ENCODE results near the gene AFF3. TPM values are rescaled to one million over a fixed set of nuclear protein-coding genes. Genes with fewer than 3 reads are reported as not detected.

The AFF3 gene
- total RNA-seq, 1 donor from 2014 or later, result 12.2 TPM

DNA sequence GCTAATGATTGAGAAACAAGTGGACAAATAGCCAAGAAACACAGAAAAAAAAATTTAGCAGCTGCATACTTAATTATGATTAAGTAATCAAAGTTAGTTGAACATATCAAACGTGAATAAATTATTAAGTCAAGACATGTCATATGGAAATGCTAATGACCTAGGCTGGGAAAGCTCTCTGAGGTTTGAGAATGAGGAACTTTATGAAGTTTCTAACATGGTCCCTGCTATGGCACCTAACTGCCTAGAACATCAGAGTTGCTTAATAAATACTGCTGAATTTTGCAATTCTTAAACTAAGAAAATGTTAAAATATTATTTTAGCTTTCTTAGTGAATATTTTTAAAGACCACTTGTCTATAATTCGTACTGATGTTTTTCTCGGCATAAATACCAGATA, 99.8 kb downstream of the AFF3 start:
- Mint-ChIP-seq H3K9me3 (ENCODE audit: unreplicated experiment) (no peaks in the 10 kb centered on the region), H3K36me3 (ENCODE audit: low read depth, unreplicated experiment) (no peaks in the 10 kb centered on the region), H3K4me3 (ENCODE audit: unreplicated experiment) (no peak overlapping the region), H3K27ac (ENCODE audit: unreplicated experiment) (no peak overlapping the region), H3K27me3 (ENCODE audit: unreplicated experiment) (no peaks in the 10 kb centered on the region), H3K4me1 (ENCODE audit: unreplicated experiment) (no peaks in the 10 kb centered on the region)
- no peak for DNase-seq (ENCODE audit: low spot score)
- TF ChIP-seq, protein P1, sequence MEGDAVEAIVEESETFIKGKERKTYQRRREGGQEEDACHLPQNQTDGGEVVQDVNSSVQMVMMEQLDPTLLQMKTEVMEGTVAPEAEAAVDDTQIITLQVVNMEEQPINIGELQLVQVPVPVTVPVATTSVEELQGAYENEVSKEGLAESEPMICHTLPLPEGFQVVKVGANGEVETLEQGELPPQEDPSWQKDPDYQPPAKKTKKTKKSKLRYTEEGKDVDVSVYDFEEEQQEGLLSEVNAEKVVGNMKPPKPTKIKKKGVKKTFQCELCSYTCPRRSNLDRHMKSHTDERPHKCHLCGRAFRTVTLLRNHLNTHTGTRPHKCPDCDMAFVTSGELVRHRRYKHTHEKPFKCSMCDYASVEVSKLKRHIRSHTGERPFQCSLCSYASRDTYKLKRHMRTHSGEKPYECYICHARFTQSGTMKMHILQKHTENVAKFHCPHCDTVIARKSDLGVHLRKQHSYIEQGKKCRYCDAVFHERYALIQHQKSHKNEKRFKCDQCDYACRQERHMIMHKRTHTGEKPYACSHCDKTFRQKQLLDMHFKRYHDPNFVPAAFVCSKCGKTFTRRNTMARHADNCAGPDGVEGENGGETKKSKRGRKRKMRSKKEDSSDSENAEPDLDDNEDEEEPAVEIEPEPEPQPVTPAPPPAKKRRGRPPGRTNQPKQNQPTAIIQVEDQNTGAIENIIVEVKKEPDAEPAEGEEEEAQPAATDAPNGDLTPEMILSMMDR (IDR thresholded peaks at IDR 0.05; ENCODE audit: unreplicated experiment), result no peak

- Mint-ChIP-seq H3K9me3 (ENCODE audit: unreplicated experiment) (no peaks in the 10 kb centered on the region), H3K27me3 (ENCODE audit: unreplicated experiment) (no peaks in the 10 kb centered on the region), H3K27ac (ENCODE audit: unreplicated experiment) (no peak overlapping the region), H3K4me3 (ENCODE audit: unreplicated experiment) (no peak overlapping the region), H3K4me1 (ENCODE audit: unreplicated experiment) (no peaks in the 10 kb centered on the region), H3K36me3 (ENCODE audit: low read depth, unreplicated experiment) (no peaks in the 10 kb centered on the region)
- DNase-seq (ENCODE audit: low spot score), result no peak
- TF ChIP-seq, protein P1 (IDR thresholded peaks at IDR 0.05; ENCODE audit: unreplicated experiment), result no peak
Observed at GRCh38 chr2:100041946-100042345, 100.4 kb downstream of the AFF3 start.

GRCh38 chr2:100041385-100041784, 101.0 kb downstream of the AFF3 start:
- H3K27ac Mint-ChIP-seq (ENCODE audit: unreplicated experiment), result no peak overlapping the region
- H3K27me3 Mint-ChIP-seq (ENCODE audit: unreplicated experiment), result no peaks in the 10 kb centered on the region
- no peaks in the 10 kb centered on the region for H3K9me3 Mint-ChIP-seq (ENCODE audit: unreplicated experiment)
- no peaks in the 10 kb centered on the region for H3K4me1 Mint-ChIP-seq (ENCODE audit: unreplicated experiment)
- H3K36me3 Mint-ChIP-seq (ENCODE audit: low read depth, unreplicated experiment), result no peaks in the 10 kb centered on the region
- H3K4me3 Mint-ChIP-seq (ENCODE audit: unreplicated experiment), result no peak overlapping the region
- TF ChIP-seq, protein P1 (IDR thresholded peaks at IDR 0.05; ENCODE audit: unreplicated experiment), result no peak
- no peak for DNase-seq (ENCODE audit: low spot score)

DNA sequence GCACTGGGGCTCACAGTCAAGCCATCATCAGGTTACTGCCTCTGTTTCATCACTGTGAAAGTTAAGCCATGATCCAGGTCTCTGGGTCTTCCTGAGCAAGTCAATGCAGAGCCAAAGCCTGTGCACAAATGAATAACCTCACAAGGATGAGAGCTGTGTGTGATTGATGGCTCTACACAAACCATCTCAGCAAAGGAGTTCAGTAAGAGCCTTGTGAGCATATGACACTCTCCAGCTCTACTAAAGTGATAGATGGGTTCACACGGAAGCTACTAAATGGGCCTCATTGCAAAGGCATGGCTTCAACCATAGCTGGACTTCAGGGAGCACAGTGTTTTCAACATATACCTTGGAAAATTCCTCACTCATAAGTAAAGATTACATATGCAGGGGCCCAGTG, 101.5 kb downstream of the AFF3 start:
- H3K36me3 Mint-ChIP-seq (ENCODE audit: low read depth, unreplicated experiment), result no peaks in the 10 kb centered on the region

DNA sequence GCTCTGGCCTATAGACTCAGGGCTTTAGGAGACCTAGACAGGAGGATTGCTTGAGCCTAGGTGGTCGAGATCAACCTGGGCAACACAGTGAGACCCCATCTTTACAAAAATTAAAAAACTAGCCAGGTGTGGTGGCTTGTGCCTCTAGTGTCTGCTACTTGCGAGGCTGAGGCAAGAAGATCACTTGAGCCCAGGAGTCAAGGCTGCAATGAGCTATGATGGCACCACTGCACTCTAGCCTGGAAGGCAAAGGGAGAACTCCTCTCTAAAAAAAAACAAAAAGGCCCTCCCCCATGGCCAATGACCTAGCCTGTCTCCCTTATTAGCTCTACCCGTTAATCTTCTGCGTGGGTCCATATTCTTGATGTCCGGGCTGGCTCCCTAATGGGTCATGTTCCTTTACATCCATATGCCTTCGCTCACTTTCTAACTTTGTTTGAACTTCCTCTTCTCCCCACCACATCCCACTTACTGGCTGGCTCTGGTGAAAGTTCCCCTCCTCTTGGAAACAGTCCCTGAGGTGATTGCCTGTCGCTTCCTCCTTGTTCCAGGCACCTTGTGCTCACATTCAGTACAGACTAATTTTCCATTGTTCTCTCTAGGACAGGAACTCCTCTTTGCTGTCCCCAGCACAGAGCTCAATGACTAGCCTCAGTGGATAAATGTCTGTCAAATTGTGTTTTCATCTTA, 103.0 kb downstream of the AFF3 start:
- no peaks in the 10 kb centered on the region for H3K27me3 Mint-ChIP-seq (ENCODE audit: unreplicated experiment)
- H3K4me3 Mint-ChIP-seq (ENCODE audit: unreplicated experiment), result no peak overlapping the region
- TF ChIP-seq, protein P1 (IDR thresholded peaks at IDR 0.05; ENCODE audit: unreplicated experiment), result no peak
- no peaks in the 10 kb centered on the region for H3K9me3 Mint-ChIP-seq (ENCODE audit: unreplicated experiment)
- no peak overlapping the region for H3K27ac Mint-ChIP-seq (ENCODE audit: unreplicated experiment)
- DNase-seq (ENCODE audit: low spot score), result no peak
- no peaks in the 10 kb centered on the region for H3K36me3 Mint-ChIP-seq (ENCODE audit: low read depth, unreplicated experiment)
- H3K4me1 Mint-ChIP-seq (ENCODE audit: unreplicated experiment), result no peaks in the 10 kb centered on the region

More for the DNA sequence above, 101.5 kb downstream of the AFF3 start:
- H3K4me3 Mint-ChIP-seq (ENCODE audit: unreplicated experiment), result no peak overlapping the region
- DNase-seq (ENCODE audit: low spot score), result no peak
- TF ChIP-seq, protein P1 (IDR thresholded peaks at IDR 0.05; ENCODE audit: unreplicated experiment), result no peak
- no peaks in the 10 kb centered on the region for H3K4me1 Mint-ChIP-seq (ENCODE audit: unreplicated experiment)
- H3K27me3 Mint-ChIP-seq (ENCODE audit: unreplicated experiment), result no peaks in the 10 kb centered on the region
- H3K9me3 Mint-ChIP-seq (ENCODE audit: unreplicated experiment), result no peaks in the 10 kb centered on the region
- no peak overlapping the region for H3K27ac Mint-ChIP-seq (ENCODE audit: unreplicated experiment)
